GM18499 (cell line): ENCODE results near the gene SNPH.
"Not testable (repeated sequence)": the region's sequence is repeated elsewhere in the genome, so short reads cannot be mapped to it uniquely, and the experiment has no call there.

Source experiments
- ATAC-seq: cut with Tn5 transposase; IDR thresholded peaks from one replicate; pipeline ENCODE4 v1.9.1; 2021; ENCODE audit warnings: moderate number of reproducible peaks; ENCODE audit not compliant: insufficient read depth, unreplicated experiment

The SNPH gene, protein sequence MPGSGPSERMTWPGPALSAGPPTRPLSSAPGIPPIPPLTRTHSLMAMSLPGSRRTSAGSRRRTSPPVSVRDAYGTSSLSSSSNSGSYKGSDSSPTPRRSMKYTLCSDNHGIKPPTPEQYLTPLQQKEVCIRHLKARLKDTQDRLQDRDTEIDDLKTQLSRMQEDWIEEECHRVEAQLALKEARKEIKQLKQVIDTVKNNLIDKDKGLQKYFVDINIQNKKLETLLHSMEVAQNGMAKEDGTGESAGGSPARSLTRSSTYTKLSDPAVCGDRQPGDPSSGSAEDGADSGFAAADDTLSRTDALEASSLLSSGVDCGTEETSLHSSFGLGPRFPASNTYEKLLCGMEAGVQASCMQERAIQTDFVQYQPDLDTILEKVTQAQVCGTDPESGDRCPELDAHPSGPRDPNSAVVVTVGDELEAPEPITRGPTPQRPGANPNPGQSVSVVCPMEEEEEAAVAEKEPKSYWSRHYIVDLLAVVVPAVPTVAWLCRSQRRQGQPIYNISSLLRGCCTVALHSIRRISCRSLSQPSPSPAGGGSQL

DNA sequence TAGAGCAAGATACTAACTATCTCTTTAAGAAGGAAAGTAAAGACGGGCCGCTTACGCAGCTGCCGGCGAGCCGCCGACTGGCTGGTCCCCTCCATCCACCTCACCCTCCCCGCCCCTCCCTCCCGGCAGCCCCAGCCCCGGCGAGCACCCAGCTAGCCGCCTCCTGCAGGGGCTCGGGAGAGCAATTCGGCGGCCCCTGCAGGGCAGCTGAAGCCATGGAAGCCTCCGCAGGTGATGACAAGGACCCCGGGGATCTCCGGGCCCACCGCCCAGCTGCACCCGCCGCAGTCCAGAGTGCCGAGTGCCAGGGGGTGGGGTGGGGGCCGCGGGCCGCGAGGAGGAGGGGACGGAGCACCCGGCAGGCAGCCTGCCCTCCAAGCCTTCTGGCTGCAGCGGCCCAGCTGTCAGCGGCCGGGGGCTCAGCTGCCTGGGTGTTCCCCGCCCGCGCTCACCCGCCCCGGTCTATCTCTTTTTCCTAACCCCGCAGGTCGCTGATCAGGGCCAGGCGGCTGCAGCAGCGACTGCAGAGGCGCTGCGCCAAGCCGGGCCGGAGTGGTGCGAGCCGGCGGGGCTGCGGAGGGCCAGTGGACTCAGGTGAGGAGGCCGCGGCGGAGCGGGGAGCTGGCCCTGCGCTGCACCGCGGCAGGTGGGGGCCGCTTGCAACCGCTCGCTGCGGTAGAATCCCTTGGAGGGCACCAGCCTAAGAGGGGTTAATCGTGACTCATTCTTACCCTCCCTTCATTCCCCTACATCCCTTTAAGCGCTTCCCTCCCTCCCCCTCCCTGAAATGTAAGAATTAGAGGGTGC is at the start of gene SNPH:
TSS of gene SNPH (plus strand) at position 128 of the 807 bp plus-strand sequence. CDS start 29,946 bp downstream, outside the sequence.
- no peak for ATAC-seq

DNA sequence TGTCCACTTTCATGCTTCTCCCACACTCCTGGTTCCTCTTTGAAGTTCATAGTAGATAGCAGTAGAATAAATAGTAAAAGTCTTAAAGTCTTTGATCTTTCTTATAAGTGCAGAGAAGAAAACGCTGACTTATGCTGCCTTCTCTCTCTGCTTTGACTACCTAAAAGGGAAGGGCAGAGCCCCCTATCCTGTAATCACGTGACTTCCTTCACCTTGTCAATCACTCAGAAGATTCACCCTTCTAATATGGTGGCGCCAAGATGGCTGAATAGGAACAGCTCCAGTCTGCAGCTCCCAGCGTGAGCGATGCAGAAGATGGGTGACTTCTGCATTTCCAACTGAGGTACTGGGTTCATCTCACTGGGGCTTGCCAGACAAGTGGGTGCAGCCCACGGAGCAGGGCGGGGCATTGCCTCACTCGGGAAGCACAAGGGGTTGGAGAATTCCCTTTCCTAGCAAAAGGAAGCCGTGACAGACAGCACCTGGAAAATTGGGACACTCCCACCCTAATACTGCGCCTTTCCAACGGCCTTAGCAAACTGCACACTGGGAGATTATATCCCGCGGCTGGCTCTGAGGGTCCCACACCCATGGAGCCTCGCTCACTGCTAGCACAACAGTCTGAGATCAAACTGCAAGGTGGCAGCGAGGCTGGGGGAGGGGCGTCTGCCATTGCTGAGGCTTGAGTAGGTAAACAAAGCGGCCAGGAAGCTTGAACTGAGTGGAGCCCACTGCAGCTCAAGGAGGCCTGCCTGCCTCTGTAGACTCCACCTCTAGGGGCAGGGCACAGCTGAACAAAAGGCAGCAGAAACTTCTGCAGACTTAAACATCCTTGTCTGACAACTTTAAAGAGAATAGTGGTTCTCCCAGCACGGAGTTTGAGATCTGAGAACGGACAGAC is 49.3 kb upstream of the SNPH start:
- not testable (repeated sequence) for ATAC-seq

DNA sequence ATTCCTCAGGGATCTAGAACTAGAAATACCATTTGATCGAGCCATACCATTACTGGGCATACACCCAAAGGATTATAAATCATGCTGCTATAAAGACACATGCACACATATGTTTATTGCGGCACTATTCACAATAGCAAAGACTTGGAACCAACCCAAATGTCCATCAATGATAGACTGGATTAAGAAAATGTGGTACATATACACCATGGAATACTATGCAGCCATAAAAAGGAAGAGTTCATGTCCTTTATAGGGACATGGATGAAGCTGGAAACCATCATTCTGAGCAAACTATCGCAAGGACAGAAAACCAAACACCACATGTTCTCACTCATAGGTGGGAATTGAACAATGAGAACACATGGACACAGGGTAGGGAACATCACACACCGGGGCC is 43.3 kb upstream of the SNPH start:
- not testable (repeated sequence) for ATAC-seq

DNA sequence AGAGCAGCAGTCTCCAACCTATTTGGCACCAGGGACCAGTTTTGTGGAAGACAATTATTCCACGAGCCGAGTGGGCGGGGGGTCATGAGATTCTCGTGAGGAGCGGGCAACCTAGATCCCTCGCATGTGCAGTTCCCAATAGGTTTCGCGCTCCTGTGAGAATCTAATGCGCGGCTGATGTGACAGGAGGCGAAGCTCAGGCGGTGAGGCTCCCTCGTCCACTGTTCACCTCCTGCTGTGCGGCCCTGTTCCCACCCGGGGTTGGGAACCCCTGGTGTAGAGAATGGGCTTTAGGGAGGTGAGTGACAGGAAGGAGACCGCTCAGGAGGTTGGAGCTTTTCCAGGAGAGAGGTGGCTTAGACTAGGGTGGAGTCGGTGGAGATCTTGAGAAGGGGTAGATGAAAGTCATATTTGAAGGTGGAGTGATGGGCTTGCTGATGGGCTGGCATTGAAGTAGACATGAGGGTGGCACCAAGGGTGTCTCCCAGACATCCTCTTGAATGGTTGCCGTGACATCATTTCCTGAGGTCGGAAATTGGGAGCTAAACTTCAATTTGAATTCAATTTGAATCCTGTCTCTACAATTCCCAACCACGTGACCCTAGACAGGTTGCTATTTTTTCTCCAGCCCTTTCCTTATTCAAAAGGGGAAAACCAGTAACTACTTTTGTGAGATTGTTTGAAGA is 41.7 kb upstream of the SNPH start:
- no peak for ATAC-seq

DNA sequence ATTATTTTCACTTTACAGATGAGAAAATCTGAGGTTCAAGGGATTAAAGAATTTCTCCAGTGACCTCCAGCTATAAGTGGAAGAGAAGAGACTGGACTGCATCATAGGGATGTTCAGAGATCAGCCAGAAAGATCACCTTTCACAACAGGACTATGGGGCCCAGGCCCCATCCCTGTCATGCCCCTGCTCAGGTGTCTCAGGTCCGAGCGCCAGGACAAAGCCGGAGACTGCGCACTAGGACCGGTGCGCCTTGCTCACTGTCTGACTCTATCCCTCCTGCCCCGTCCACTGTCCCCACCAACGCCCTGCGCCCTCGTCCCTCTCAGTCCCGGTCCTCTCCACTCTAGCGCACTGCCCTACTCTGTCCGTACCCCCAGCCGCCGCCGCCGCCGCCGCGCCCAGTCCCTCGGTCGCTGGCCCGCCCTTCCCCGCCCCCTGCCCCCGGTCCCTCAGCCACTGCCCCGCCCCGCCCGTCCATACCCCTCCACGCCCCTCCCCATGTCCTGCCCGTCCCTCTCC is 40.8 kb upstream of the SNPH start:
- no peak for ATAC-seq

DNA sequence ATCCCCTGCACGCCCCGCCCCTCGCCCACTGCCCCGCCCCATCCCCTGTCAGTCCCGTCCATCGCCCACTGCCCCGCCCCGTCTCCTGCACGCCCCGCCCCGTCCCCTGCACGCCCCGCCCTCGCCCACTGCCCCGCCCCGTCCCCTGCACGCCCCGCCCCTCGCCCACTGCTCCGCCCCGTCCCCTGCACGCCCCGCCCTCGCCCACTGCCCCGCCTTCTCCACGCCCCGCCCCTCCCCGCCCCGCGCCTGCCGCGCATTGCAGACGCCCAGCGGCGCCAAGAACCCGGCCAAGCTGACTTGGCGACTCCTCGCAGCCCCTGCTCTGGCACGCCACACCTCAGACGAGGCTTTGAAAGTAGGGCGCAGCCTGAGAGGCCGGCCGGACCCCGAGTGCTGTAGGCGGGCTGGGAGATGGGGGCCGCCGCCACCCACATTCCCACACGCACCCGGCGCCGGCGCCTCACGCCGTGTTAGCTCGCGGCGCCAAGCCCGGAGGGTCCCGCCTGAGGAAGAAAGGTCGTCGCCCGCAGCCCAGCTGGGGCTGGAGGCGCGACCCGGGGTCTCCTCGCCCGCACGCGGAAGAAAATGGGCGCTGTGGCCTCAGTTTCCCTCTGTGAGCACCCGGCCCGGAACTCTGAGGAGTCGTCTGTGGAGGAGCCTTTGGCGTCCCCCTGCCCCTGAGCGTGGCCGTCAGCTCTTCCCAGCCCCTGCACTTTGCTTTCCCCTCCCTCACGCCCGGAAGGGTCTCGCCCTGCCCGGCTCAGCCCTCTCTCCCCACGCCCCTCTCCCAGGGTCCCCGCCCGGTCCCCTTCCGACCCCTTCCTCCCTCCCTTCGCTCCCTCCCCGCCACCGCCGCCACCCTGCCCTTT is 40.1 kb upstream of the SNPH start, which contains the start of gene RAD21L1:
TSS of gene RAD21L1 (plus strand) at position 262 of the 872 bp plus-strand sequence. CDS start 2,410 bp downstream, outside the sequence.
- no peak for ATAC-seq

DNA sequence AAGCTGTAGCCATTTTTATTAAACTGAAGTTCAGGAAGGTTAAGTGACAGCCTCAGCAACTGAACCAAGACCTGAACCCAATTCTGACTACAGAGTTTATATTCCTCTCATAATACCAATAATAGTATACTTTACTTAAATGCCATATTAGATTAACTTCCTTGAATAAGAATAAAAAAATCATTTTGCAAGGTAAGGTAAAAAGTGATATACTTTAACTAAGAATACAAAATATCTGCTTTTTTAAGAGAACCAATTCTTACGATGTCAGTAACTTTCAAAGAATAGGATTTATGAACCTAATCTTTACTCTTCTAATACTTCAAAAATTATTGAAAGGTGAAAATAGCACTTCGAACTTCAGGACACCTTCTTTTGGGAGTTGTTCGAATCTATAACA is 36.6 kb upstream of the SNPH start:
- no peak for ATAC-seq

DNA sequence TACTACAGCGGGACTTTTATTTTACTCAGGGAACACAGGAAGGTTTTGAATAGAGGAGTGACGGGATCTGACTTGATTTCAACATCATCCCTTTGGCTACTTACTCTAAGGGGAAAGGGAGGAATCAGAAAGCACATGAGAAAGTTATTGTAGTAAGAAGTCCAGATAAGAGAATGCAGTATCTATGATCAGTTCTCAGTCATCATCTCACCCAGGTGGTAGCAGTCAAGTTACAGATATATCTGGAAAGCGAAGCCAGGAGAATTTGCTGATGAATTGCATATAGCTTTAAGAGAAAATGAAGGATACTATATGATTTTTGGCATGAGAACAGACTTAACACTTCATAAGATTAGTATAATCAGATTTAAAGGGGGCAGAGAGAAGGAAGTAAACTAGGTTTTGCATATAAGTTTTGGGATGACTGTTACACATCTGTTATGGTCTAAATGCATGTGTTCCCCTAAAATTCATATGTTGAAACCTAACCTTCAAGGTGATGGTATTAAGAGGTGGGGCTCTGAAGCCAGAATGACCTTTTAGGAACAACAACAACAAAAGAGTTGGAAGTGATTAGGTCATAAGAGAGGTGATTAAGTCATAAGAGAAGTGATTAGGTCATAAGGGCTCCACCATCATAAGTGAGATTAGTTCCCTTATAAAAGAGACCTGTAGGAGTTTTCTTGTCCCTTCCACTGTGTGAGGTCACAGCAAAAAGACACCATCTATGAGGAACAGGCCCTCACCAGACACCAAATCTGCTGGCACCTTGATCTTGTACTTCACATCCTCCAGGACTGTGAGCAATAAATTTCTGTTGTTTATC is 33.6 kb upstream of the SNPH start:
- no peak for ATAC-seq

DNA sequence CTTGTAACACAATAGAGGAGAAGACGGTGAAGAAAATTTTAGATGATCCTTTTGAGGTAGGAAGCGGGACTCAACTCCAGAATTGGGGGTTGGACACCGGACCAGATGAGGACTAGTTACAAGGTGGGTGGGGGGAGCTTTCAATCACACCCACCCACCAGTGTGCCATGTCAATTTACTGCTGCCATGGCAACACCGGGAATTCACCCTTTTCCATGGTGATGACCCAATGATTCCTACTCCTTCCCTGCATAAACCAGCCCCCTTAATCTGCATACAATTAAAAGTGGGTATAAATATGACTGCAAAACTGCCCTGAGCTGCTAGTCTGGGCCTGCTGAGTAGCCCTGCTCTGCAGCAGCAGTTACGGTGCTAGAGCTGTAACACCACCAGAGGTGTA is 25.5 kb upstream of the SNPH start:
- ATAC-seq = no peak

DNA sequence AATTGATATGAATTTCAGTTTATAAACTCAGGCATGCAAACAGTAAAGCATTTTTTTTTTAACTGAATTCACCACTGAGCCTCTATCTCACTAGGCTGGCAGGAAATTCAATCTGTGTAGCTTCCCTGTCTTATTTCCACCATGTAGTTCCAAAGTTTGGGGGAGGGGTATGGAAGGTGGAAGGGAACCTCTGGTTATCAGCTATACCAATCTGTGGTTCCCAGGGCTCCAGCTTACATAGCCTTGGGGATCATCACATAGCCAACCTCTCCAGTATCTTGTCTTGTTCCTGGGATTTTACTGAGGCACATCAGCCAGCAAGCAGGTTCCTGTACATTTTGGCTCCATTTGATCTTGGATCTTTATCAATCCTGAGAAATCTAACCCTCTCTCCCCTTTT is 24.6 kb upstream of the SNPH start:
- ATAC-seq = no peak

DNA sequence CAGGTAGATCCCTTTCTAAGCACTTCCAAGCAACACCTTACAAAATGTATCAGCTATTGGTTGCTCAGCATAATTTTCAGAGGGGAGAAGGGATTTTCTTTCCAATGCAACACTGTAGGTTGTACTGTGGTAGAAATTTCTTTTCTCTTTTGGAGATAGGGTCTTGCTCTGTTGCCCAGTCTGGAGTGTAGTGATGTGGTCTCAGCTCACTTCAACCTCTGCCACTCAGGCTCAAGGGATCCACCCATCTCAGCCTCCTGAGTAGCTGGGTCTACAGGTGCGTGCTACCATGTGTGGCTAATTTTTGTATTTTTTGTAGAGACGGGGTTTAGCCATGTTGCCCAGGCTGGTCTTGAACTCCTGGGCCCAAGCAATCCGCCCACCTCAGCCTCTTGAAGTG is 24.0 kb upstream of the SNPH start:
- no peak for ATAC-seq

DNA sequence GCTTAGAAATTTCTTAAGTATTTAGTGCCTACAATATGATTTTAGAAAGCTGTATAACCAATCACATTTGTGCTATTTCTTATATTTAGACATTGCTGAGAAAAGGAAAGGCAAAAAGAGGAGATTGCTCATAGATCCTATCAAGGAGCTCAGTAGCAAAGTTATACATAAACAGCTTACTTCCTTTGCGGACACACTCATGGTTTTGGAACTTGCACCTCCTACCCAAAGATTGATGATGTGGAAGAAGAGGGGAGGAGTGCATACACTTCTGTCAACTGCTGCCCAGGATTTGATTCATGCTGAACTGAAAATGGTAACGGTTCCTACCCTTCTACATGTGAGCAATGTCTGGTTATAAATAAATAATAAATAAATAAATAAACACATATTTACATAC is 23.6 kb upstream of the SNPH start:
- ATAC-seq = no peak

DNA sequence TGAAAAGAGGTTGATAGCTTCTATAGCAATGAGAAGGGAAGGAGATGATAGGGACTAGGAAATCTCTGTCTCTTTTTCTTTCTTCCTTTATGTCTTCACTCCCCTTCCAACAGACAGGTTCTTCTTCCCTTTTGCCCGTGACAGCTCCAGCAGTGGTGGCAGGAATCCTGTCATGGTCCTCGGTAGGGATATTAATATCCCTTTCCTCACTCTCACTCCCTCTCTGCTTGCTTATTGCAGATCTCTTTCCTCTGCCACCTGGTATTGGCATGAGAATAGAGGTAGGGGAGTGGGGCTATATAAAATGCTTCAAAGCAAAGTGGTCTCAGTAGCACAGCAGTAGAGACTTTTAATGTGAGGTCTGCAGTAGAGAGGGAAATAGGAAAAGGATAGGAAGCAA is 20.5 kb upstream of the SNPH start:
- no peak for ATAC-seq

DNA sequence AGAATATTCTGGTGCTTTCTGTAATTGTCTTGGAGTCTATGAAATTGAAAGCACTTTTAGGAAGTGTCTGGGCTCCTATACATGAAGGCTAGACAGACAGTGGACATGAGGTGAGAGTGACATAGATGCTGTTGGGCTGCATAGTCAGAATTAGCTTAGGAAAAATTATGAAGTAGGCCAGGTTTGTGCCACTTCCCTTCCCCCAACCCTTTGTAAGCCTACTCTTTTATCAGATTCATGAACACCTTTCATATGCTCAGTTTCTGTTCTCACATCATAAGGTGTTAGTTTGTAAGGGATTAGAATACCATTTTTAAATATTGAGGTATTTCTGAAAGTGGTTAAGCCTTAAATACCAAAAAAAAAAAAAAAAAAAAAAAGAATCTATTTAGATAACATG is 18.4 kb upstream of the SNPH start:
- ATAC-seq = no peak

DNA sequence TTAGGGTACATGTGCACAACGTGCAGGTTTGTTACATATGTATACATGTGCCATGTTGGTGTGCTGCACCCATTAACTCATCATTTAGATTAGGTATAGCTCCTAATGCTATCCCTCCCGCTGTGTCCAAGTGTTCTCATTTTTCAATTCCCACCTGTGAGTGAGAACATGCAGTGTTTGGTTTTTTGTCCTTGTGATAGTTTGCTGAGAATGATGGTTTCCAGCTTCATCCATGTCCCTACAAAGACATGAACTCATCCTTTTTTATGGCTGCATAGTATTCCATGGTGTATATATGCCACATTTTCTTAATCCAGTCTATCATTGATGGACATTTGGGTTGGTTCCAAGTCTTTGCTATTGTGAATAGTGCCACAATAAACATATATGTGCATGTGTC is 15.8 kb upstream of the SNPH start:
- not testable (repeated sequence) for ATAC-seq

DNA sequence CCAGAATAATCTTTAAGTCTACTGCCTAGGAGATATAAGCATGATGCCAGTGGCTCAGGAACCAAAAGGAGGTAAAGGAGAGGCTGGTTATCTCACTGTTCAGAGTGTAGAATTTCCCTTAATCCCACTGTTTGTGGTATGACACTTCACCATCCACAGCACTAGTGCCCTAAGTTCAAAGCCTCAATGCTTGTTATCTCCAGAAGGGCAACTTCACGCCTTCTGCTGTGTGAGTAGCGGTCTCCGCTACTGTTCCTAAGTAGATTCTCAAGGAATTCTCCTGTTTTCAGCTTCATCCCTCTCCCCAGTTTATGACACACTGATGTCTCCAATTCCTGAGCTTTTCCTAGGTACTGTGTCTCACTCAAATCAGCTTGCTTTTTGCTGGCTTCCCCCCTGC is 13.7 kb upstream of the SNPH start:
- ATAC-seq = no peak

DNA sequence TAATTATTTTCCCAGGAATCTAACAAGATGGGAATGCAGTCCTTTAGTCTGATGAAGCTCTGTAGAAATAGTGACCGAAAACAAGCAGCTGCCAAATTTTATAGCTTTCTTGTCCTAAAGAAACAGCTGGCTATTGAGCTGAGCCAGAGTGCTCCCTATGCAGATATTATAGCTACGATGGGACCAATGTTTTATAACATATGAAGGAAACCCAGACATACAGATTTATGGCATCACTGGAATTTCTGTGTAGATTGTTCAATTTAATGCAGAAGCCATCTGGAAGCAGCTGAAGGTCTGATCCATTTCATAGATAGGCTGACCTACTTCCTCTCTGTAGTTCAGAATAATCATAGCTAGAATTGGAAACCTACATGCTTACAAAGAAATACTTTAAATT is 11.8 kb upstream of the SNPH start:
- no peak for ATAC-seq

DNA sequence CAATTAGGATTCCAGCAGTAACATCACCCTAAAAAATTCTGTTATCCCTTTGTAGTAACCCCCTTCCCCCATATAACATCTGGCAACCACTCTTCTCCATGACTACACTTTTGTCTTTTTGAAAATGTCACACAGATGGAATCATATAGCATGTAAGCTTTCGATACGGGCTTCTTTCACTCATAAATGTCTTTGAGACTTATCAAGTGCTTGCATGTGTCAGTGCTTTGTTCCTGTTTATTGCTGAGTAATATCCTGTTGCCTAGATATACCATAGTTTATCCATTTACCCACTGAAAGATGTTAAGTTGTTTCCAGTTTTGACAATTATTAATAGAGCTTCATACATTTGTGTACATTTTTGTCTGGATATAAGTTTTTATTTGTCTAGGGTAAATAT is 10.4 kb upstream of the SNPH start:
- no peak for ATAC-seq
